Naive B cell (primary cell): ENCODE data around the gene TGFBR2. TPM values are rescaled to one million over a fixed set of nuclear protein-coding genes. Genes with fewer than 3 reads are reported as not detected.

ENCODE experiments used
- ATAC-seq, 2 donors: fragments of 150-1000 bp; cut with Tn5 transposase; 2 replicates each; pipeline ENCODE4 v1.10.0; 2021; ENCODE audit warnings: low read depth in 2 of 2, mild to moderate bottlenecking in 2 of 2, moderate library complexity in 2 of 2
- DNase-seq: peaks from one replicate; pipeline ENCODE4 v3.0.0; 2022
- H3K27ac Mint-ChIP-seq, 6 donors: one replicate each; pipeline ENCODE4 v1.8.0; 2020 to 2022; ENCODE audit warnings: mild to moderate bottlenecking in 6 of 6, mixed read lengths in 6 of 6, moderate library complexity in 5 of 6, inconsistent platforms in 2 of 6
- H3K27me3 Mint-ChIP-seq, 3 donors: one replicate each; pipeline ENCODE4 v1.8.0; 2021 to 2022; ENCODE audit warnings: mixed read lengths in 3 of 3, mild to moderate bottlenecking in 1 of 3
- H3K36me3 Mint-ChIP-seq, 2 donors: one replicate each; pipeline ENCODE4 v1.8.0; 2020 to 2022; ENCODE audit warnings: mixed read lengths in 2 of 2, inconsistent platforms in 1 of 2, mild to moderate bottlenecking in 1 of 2
- H3K4me1 Mint-ChIP-seq, 3 donors: one replicate each; pipeline ENCODE4 v1.8.0; 2020 to 2022; ENCODE audit warnings: mixed read lengths in 3 of 3, inconsistent platforms in 1 of 3, mild to moderate bottlenecking in 1 of 3, moderate library complexity in 1 of 3
- H3K4me3 Mint-ChIP-seq, 8 donors: one replicate each; pipeline ENCODE4 v1.8.0; 2020 to 2022; ENCODE audit warnings: mild to moderate bottlenecking in 8 of 8, mixed read lengths in 8 of 8, moderate library complexity in 8 of 8, inconsistent platforms in 2 of 8
- H3K9me3 Mint-ChIP-seq, 7 donors: one replicate each; pipeline ENCODE4 v1.8.0; 2020 to 2022; ENCODE audit warnings: mixed read lengths in 7 of 7, mild to moderate bottlenecking in 5 of 7, inconsistent platforms in 2 of 7, moderate library complexity in 1 of 7
- polyA plus RNA-seq, 6 donors: library from polyadenylated mRNA; unstranded; fragments of 300-500 nt; fragmentation: Illumina TruSeq; gene quantifications; one replicate each; pipeline ENCODE4 v1.2.3, GENCODE V29; 2021; ENCODE audit warnings: low read depth in 6 of 6

TGFBR2 gene
- polyA plus RNA-seq, 6 donors from 2014 or later, result 99.4 to 169 (median 116) TPM

- peaks cover 17 to 29% (median 18%) of the 10 kb centered on the region in 3 donors for H3K4me1 Mint-ChIP-seq
- no peak overlapping the region for H3K4me3 Mint-ChIP-seq
- peaks cover 0 to 6% (median 0%) of the 10 kb centered on the region in 7 donors for H3K9me3 Mint-ChIP-seq
- DNase-seq, result no peak
- no peaks in the 10 kb centered on the region for H3K27me3 Mint-ChIP-seq
- no peak overlapping the region for H3K27ac Mint-ChIP-seq
- H3K36me3 Mint-ChIP-seq, result peaks cover 0 to 5% of the 10 kb centered on the region in 2 donors
- no peak for ATAC-seq
Measured at GRCh38 chr3:30721314-30721634, 114.9 kb downstream of the TGFBR2 start.

- Mint-ChIP-seq H3K27ac (no peak overlapping the region), H3K36me3 (peaks cover 0 to 5% of the 10 kb centered on the region in 2 donors), H3K27me3 (no peaks in the 10 kb centered on the region), H3K4me3 (no peak overlapping the region), H3K9me3 (peaks cover 0 to 6% (median 0%) of the 10 kb centered on the region in 7 donors), H3K4me1 (peaks cover 16 to 27% (median 17%) of the 10 kb centered on the region in 3 donors)
- DNase-seq (no peak), ATAC-seq (no peak)
Measured at GRCh38 chr3:30723211-30723610, 116.8 kb downstream of the TGFBR2 start.

- peaks cover 0 to 5% of the 10 kb centered on the region in 2 donors for H3K36me3 Mint-ChIP-seq
- peaks cover 0 to 6% (median 0%) of the 10 kb centered on the region in 7 donors for H3K9me3 Mint-ChIP-seq
- peaks cover 0 to 4% (median 0%) of the 10 kb centered on the region in 3 donors for H3K27me3 Mint-ChIP-seq
- H3K4me3 Mint-ChIP-seq, result no peak overlapping the region
- ATAC-seq (no peak), DNase-seq (no peak)
- no peak overlapping the region for H3K27ac Mint-ChIP-seq
- peaks cover 6 to 11% (median 7%) of the 10 kb centered on the region in 3 donors for H3K4me1 Mint-ChIP-seq
Measured at GRCh38 chr3:30724863-30725262, 118.5 kb downstream of the TGFBR2 start.

- ATAC-seq (no peak), DNase-seq (no peak)
- H3K27ac Mint-ChIP-seq, result no peak overlapping the region
- peaks cover 0 to 4% (median 0%) of the 10 kb centered on the region in 3 donors for H3K27me3 Mint-ChIP-seq
- H3K9me3 Mint-ChIP-seq, result peaks cover 0 to 6% (median 0%) of the 10 kb centered on the region in 7 donors
- peaks cover 4 to 11% (median 6%) of the 10 kb centered on the region in 3 donors for H3K4me1 Mint-ChIP-seq
- H3K4me3 Mint-ChIP-seq, result no peak overlapping the region
- H3K36me3 Mint-ChIP-seq, result peaks cover 0 to 5% of the 10 kb centered on the region in 2 donors
Measured at GRCh38 chr3:30728143-30728542, 121.7 kb downstream of the TGFBR2 start.

DNA sequence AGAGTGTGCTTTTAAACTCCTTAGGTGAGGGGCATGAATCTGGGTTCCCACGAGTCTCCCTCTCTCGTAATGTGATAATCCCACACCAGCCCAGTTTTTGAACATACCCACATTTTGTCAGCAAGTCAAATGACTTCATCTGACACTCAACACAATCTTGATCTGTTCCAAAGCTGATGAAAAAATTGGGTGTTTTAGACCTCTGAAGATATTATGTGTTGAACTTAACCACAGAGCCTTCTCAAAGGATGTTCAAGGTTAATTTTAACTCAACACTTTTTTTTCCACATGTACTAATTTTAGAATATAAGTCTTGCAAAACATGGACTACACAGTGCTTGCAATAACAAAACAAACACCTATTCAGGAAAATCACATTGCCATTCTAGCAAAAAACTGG is 123.1 kb downstream of the TGFBR2 start:
- H3K4me3 Mint-ChIP-seq, result no peak overlapping the region
- peaks cover 0 to 4% (median 0%) of the 10 kb centered on the region in 3 donors for H3K27me3 Mint-ChIP-seq
- H3K36me3 Mint-ChIP-seq, result peaks cover 0 to 5% of the 10 kb centered on the region in 2 donors
- DNase-seq (no peak), ATAC-seq (no peak)
- peaks cover 6 to 11% (median 8%) of the 10 kb centered on the region in 3 donors for H3K4me1 Mint-ChIP-seq
- peaks cover 0 to 6% (median 0%) of the 10 kb centered on the region in 7 donors for H3K9me3 Mint-ChIP-seq
- no peak overlapping the region for H3K27ac Mint-ChIP-seq

GRCh38 chr3:30729936-30730335 is 123.5 kb downstream of the TGFBR2 start:
- no peak for DNase-seq
- Mint-ChIP-seq H3K27ac (no peak overlapping the region), H3K36me3 (peaks cover 0 to 5% of the 10 kb centered on the region in 2 donors), H3K9me3 (peaks cover 0 to 6% (median 0%) of the 10 kb centered on the region in 7 donors), H3K4me3 (no peak overlapping the region), H3K4me1 (peaks cover 5 to 8% (median 7%) of the 10 kb centered on the region in 3 donors), H3K27me3 (peaks cover 0 to 4% (median 0%) of the 10 kb centered on the region in 3 donors)
- no peak for ATAC-seq

DNA sequence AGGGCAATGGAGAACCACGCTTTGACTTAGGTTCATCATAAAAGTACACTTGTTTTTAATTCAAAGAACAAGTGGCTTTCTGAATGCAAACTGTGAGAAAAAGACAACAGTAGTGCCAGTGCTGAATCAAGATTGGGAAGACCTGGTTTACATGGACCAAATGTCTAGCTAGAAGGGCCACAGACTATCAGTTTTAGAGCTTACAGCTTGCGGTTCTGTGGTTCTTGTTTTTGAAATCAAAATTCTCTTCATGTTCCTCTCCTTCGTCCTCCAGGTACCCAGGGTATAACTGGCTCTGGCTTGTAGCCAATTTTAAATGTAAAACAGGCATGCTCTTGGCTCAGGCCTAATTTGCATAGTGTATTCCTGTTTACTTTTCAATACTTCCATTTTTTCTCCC is 124.6 kb downstream of the TGFBR2 start:
- no peak overlapping the region for H3K4me3 Mint-ChIP-seq
- DNase-seq (no peak), ATAC-seq (no peak)
- peaks cover 0 to 8% (median 0%) of the 10 kb centered on the region in 3 donors for H3K4me1 Mint-ChIP-seq
- no peaks in the 10 kb centered on the region for H3K36me3 Mint-ChIP-seq
- no peak overlapping the region for H3K27ac Mint-ChIP-seq
- peaks cover 0 to 3% (median 0%) of the 10 kb centered on the region in 7 donors for H3K9me3 Mint-ChIP-seq
- peaks cover 0 to 4% (median 0%) of the 10 kb centered on the region in 3 donors for H3K27me3 Mint-ChIP-seq

GRCh38 chr3:30733209-30733608 is 126.8 kb downstream of the TGFBR2 start:
- H3K4me3 Mint-ChIP-seq, result no peak overlapping the region
- DNase-seq (no peak), ATAC-seq (no peak)
- peaks cover 0 to 8% (median 0%) of the 10 kb centered on the region in 3 donors for H3K4me1 Mint-ChIP-seq
- H3K27ac Mint-ChIP-seq, result no peak overlapping the region
- peaks cover 0 to 4% (median 0%) of the 10 kb centered on the region in 3 donors for H3K27me3 Mint-ChIP-seq
- H3K36me3 Mint-ChIP-seq, result no peaks in the 10 kb centered on the region
- peaks cover 0 to 3% (median 0%) of the 10 kb centered on the region in 7 donors for H3K9me3 Mint-ChIP-seq

DNA sequence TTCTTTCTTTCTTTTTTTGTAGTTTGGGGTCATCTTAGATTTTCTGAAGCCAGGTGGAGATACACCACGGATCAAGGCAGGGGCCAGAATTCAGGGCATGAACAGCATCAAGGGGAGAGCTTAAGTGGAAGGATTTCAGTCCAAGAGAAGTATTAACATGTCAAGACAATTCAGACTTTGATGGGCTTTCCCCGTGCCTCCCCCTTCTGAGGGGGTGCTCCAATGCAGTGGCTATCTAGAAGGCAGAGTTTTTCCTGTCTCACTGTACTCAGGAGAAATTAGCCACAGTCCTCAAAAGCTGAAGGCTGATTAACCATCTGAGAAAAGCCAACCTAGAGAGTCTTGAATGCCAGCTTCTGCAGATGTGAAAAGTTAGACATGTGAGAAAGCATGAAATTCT is 127.3 kb downstream of the TGFBR2 start:
- no peak for ATAC-seq
- Mint-ChIP-seq H3K36me3 (no peaks in the 10 kb centered on the region), H3K4me1 (peaks cover 0 to 8% (median 0%) of the 10 kb centered on the region in 3 donors), H3K4me3 (no peak overlapping the region), H3K9me3 (peaks cover 0 to 3% (median 0%) of the 10 kb centered on the region in 7 donors), H3K27ac (no peak overlapping the region), H3K27me3 (peaks cover 0 to 4% (median 0%) of the 10 kb centered on the region in 3 donors)
- DNase-seq, result no peak

DNA sequence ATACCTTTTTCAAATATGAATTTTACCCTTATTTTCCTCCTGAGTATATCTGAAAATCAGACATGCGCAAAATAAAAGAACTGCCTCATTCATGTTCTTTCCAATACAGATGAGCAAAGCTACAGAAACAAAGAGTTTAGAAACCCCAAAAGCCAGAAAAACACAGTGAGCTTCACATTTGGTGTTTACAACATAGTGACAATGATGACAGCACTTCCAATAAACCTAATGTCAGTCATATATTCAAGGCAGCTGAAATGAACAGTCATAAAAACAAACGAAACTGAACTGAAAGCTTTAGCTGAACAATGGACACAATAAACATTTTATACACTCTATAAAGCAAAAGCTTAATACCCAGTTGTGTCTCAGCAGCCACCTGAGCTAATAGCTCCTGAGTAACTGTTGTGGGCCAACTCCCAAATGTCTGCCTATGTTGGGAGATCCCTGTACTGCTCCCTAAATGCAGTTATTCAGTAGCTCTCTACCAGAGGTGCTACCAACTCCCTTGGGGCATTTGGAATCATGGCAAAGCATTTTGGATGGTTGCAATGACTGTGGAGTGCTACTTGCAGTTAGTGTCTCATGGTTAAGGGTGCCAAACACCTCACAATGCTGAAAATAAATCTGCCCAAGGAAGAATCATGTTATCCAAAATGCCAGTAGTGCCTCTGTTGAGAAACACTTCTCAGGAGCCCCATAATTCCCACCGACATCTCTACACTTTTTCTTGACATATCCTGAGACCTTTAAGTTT is 131.5 kb downstream of the TGFBR2 start:
- H3K36me3 Mint-ChIP-seq, result no peaks in the 10 kb centered on the region
- H3K27ac Mint-ChIP-seq, result no peak overlapping the region
- DNase-seq (no peak), ATAC-seq (no peak)
- no peak overlapping the region for H3K4me3 Mint-ChIP-seq
- H3K27me3 Mint-ChIP-seq, result no peaks in the 10 kb centered on the region
- peaks cover under 1 to 5% (median 2%) of the 10 kb centered on the region in 3 donors for H3K4me1 Mint-ChIP-seq
- peaks cover 0 to 3% (median 0%) of the 10 kb centered on the region in 7 donors for H3K9me3 Mint-ChIP-seq

DNA sequence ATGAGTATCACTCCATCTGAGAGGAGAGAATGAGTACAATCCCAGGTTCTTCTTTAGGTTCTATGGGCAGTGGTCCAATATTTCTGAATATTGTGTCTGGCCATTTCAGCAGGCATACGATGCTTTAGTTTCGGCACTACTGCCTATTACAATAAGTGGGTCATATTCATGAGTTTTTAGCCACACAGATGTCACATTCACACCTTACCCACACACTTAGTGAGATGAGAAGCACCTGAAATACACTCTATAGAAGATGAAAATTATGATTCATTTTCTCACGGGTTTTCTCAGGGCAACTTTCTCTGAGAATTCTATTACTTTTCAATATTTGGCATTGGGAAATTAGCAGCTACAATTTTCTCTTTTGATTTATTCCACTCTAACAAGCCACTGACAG is 132.2 kb downstream of the TGFBR2 start:
- ATAC-seq, result no peak
- peaks cover 6 to 7% (median 7%) of the 10 kb centered on the region in 3 donors for H3K4me1 Mint-ChIP-seq
- H3K27me3 Mint-ChIP-seq, result no peaks in the 10 kb centered on the region
- peaks cover 0 to 3% (median 0%) of the 10 kb centered on the region in 7 donors for H3K9me3 Mint-ChIP-seq
- H3K36me3 Mint-ChIP-seq, result no peaks in the 10 kb centered on the region
- no peak for DNase-seq
- no peak overlapping the region for H3K4me3 Mint-ChIP-seq
- no peak overlapping the region for H3K27ac Mint-ChIP-seq

- no peak for ATAC-seq
- Mint-ChIP-seq H3K4me1 (peaks cover 6 to 10% (median 6%) of the 10 kb centered on the region in 3 donors), H3K4me3 (no peak overlapping the region)
Measured at GRCh38 chr3:30741889-30742288, 135.5 kb downstream of the TGFBR2 start.

GRCh38 chr3:30742796-30743619 is 136.6 kb downstream of the TGFBR2 start:
- no peaks in the 10 kb centered on the region for H3K36me3 Mint-ChIP-seq
- no peak for ATAC-seq
- H3K27ac Mint-ChIP-seq, result no peak overlapping the region
- no peak for DNase-seq
- H3K27me3 Mint-ChIP-seq, result no peaks in the 10 kb centered on the region
- H3K9me3 Mint-ChIP-seq, result no peaks in the 10 kb centered on the region
- peaks cover 6 to 11% (median 10%) of the 10 kb centered on the region in 3 donors for H3K4me1 Mint-ChIP-seq
- H3K4me3 Mint-ChIP-seq, result no peak overlapping the region

More at GRCh38 chr3:30741889-30742288, 135.5 kb downstream of the TGFBR2 start:
- H3K27ac Mint-ChIP-seq, result no peak overlapping the region
- DNase-seq, result no peak
- no peaks in the 10 kb centered on the region for H3K36me3 Mint-ChIP-seq
- H3K9me3 Mint-ChIP-seq, result no peaks in the 10 kb centered on the region
- no peaks in the 10 kb centered on the region for H3K27me3 Mint-ChIP-seq
